Measurements from ENCODE around the gene UBE2K. TPM values are rescaled to one million over a fixed set of nuclear protein-coding genes. Genes with fewer than 3 reads are reported as not detected.

UBE2K gene
- total and polyA plus RNA-seq, 7 donors: 24.5 to 75.9 (median 60.4) TPM

DNA sequence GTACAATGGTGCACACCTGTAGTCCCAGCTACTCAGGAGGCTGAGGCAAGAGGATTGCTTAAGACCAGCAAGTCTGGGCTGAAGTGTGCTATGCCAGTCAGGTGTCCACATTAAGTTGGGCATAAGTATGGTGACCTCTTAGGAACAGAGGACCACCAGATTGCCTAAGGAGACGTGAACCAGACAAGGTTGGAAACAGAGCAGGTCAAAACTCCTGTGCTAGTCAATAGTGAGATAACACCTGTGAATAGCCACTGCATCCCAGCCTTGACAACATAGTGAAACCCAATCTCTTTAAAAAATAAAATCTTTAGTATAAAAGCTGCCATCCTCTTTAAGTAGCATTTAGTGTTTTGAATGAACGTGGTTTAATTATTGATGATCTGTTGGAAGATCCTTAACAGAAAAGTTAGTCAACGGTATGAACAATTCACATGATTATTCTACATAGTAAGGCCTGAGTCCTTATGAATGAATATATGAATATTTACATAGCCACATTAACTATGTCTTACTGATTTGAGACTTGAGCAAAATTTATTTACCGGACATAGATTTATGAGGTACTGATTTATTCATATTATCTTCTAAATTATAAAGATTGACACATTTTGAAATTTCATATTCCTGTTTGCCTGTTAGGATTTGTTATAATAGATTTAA is 63.2 kb downstream of the UBE2K start:
- H3K27me3 ChIP-seq (ENCODE audit: insufficient read depth in 3 of 3, low read length in 2 of 3): no peaks in the 10 kb centered on the region
- H3K36me3 ChIP-seq (ENCODE audit: insufficient read depth in 1 of 2, low read depth in 1 of 2): peaks cover 11 to 79% of the 10 kb centered on the region in 2 donors
- intact Hi-C loops (cut with DNase I): no loop called here
- no peak overlapping the region for H3K4me3 ChIP-seq
- no peaks in the 10 kb centered on the region for H3K4me1 ChIP-seq
- no peaks in the 10 kb centered on the region for H3K9me3 ChIP-seq
- DNase-seq (no peak), ATAC-seq (no peak)
- H3K27ac ChIP-seq: no peak overlapping the region
- WGBS, 3 donors: 91 to 95% (median 94%) methylated on average over 4 of the region's 4 CpGs
- TF ChIP-seq, protein P1, sequence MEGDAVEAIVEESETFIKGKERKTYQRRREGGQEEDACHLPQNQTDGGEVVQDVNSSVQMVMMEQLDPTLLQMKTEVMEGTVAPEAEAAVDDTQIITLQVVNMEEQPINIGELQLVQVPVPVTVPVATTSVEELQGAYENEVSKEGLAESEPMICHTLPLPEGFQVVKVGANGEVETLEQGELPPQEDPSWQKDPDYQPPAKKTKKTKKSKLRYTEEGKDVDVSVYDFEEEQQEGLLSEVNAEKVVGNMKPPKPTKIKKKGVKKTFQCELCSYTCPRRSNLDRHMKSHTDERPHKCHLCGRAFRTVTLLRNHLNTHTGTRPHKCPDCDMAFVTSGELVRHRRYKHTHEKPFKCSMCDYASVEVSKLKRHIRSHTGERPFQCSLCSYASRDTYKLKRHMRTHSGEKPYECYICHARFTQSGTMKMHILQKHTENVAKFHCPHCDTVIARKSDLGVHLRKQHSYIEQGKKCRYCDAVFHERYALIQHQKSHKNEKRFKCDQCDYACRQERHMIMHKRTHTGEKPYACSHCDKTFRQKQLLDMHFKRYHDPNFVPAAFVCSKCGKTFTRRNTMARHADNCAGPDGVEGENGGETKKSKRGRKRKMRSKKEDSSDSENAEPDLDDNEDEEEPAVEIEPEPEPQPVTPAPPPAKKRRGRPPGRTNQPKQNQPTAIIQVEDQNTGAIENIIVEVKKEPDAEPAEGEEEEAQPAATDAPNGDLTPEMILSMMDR (IDR thresholded peaks at IDR 0.05): no peak

DNA sequence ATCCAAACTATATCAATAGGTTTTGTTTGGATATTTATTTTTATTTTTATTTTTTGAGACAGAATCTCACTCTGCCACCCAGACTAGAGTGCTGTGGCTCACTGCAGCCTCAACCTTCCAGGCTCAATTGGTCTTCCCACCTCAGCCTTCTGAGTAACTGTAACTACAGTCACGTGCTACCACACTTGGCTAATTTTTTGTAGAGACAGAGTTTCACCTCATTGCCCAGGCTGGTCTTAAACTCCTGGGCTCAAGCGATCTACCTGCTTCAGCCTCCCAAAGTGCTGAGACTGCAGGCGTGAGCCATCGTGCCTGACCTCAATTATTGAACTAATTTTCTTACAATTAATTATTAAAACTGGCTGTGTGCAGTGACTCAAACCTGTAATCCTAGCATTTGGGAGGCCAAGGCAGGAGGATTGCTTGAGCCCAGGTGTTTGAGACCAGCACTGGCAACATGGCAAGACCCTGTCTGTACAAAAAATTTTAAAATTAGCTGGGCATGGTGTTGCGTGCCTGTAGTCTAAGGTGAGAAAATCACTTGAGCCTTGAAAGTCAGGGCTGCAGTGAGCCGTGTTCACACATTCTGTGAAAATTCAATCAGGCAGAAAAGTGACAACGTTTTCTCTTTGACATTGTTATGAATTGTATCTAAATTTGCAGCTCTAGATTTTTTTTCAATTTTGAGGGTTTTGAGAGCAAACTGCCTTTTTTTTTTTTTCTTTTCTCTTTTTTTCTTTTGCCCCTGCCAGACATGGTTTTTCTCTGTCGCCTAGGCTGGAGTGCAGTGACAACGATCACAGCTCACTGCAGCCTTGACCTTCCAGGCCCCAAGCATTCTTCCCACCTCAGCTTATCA is 66.0 kb downstream of the UBE2K start:
- no peak for DNase-seq
- Histone ChIP-seq H3K9me3 (no peaks in the 10 kb centered on the region), H3K27ac (no peak overlapping the region), H3K4me1 (no peaks in the 10 kb centered on the region), H3K4me3 (no peak overlapping the region), H3K27me3 (ENCODE audit: insufficient read depth in 3 of 3, low read length in 2 of 3) (no peaks in the 10 kb centered on the region), H3K36me3 (ENCODE audit: insufficient read depth in 1 of 2, low read depth in 1 of 2) (peaks cover 4 to 81% of the 10 kb centered on the region in 2 donors)
- intact Hi-C loops (cut with DNase I): no loop called here
- WGBS, 3 donors: 91 to 92% (median 91%) methylated on average over 9 of the region's 9 CpGs
- ATAC-seq: no peak
- TF ChIP-seq, protein P1 (IDR thresholded peaks at IDR 0.05): no peak

DNA sequence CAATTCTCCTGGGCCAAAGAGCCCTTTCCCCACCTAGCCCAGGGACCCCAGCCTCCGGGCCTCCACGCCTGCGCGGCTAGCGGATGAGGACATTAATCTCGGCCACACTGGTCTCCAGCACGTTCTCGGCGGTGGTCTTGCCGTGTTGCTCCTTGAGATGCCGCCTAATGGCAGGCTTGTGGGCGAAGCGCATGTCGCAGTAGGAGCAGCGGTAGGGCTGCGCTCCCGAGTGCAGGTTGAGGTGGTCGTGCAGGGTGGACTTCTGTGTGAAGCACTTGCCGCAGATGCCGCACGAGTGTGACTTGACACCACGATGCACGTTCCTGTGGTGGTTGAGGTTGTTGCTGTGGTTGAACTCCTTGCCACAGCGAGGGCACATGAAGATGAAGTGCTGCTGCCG is 72.1 kb downstream of the UBE2K start:
- no peaks in the 10 kb centered on the region for H3K27me3 ChIP-seq (ENCODE audit: insufficient read depth in 3 of 3, low read length in 2 of 3)
- WGBS, 3 donors: 96 to 97% (median 97%) methylated on average over 25 of the region's 25 CpGs
- peaks cover 0 to 67% of the 10 kb centered on the region in 2 donors for H3K36me3 ChIP-seq (ENCODE audit: insufficient read depth in 1 of 2, low read depth in 1 of 2)
- no peaks in the 10 kb centered on the region for H3K9me3 ChIP-seq
- H3K4me3 ChIP-seq: no peak overlapping the region
- TF ChIP-seq, protein P1 (IDR thresholded peaks at IDR 0.05): no peak
- no peak for DNase-seq
- H3K27ac ChIP-seq: no peak overlapping the region
- H3K4me1 ChIP-seq: no peaks in the 10 kb centered on the region
- ATAC-seq: no peak
- intact Hi-C loops (cut with DNase I): no loop called here

DNA sequence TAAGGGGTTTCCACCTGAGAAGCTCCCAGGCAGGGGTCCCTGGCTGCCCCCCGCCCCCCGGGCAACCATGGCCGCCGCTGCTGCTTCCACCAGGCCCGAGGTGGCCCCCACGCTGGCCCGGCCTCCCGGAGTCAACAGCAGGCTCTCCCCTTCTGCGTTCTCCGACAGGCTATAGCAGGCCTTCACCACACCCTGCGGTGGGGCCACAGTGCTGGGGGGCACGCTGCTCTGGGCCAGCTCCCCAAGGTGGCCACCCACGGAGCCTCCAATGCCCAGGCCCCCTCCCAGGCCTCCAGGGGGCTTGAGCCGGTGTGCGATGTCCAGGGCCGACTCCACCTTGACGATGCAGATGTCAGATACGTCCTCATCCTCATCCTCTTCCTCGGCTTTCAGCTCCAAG is 72.5 kb downstream of the UBE2K start:
- 96 to 97% (median 96%) methylated on average over 16 to 19 of the region's 19 CpGs for WGBS, 3 donors
- Histone ChIP-seq H3K9me3 (no peaks in the 10 kb centered on the region), H3K36me3 (ENCODE audit: insufficient read depth in 1 of 2, low read depth in 1 of 2) (peaks cover 0 to 71% of the 10 kb centered on the region in 2 donors), H3K27me3 (ENCODE audit: insufficient read depth in 3 of 3, low read length in 2 of 3) (no peaks in the 10 kb centered on the region), H3K4me3 (no peak overlapping the region), H3K27ac (no peak overlapping the region), H3K4me1 (no peaks in the 10 kb centered on the region)
- TF ChIP-seq, protein P1 (IDR thresholded peaks at IDR 0.05): no peak
- intact Hi-C loops (cut with DNase I): no loop called here
- ATAC-seq (peak in 2 of 4 donors; percentile 18 to 31), DNase-seq (no peak)
